Endodermal cell (in vitro differentiated cells): ENCODE measurements around the gene ADCY3. TPM values are rescaled to one million over a fixed set of nuclear protein-coding genes. Genes with fewer than 3 reads are reported as not detected.

Experiments used
- DNase-seq: peaks from one replicate; pipeline ENCODE4 v3.0.0-alpha.2; 2017
- H3K27ac ChIP-seq: 2 replicates; pipeline ENCODE4 v1.5.1; 2013; ENCODE audit warnings: mild to moderate bottlenecking, low read depth, low read length, moderate library complexity
- H3K27me3 ChIP-seq: 2 replicates; pipeline ENCODE4 v1.6.1; 2013; ENCODE audit warnings: mild to moderate bottlenecking, low read length, moderate library complexity; ENCODE audit not compliant: insufficient read depth, control insufficient read depth, poor library complexity, severe bottlenecking
- H3K36me3 ChIP-seq: 2 replicates; pipeline ENCODE4 v1.7.0; 2013; ENCODE audit warnings: mild to moderate bottlenecking, low read length, moderate library complexity; ENCODE audit not compliant: control insufficient read depth, insufficient read depth
- H3K4me1 ChIP-seq: one replicate; pipeline ENCODE4 v1.7.0; 2013; ENCODE audit warnings: low read length; ENCODE audit not compliant: control insufficient read depth, insufficient read depth
- H3K4me3 ChIP-seq: 2 replicates; pipeline ENCODE4 v1.5.1; 2013; ENCODE audit warnings: mild to moderate bottlenecking, low read length, moderate library complexity
- H3K9ac ChIP-seq: 2 replicates; pipeline ENCODE4 v1.6.1; 2013; ENCODE audit warnings: mild to moderate bottlenecking, low read length, moderate library complexity; ENCODE audit not compliant: poor library complexity, severe bottlenecking; ENCODE audit errors: extremely low read depth
- H3K9me3 ChIP-seq: 2 replicates; pipeline ENCODE4 v1.6.1; 2013; ENCODE audit warnings: mild to moderate bottlenecking, low read length, moderate library complexity; ENCODE audit not compliant: control insufficient read depth
- H3K27ac Mint-ChIP-seq: 2 replicates; pipeline ENCODE4 v1.8.0; 2020; ENCODE audit warnings: mixed read lengths
- H3K27me3 Mint-ChIP-seq: 2 replicates; pipeline ENCODE4 v1.8.0; 2021; ENCODE audit warnings: mild to moderate bottlenecking, mixed read lengths; ENCODE audit not compliant: insufficient read depth
- H3K36me3 Mint-ChIP-seq: 2 replicates; pipeline ENCODE4 v1.8.0; 2020; ENCODE audit warnings: low read depth, mixed read lengths
- H3K4me1 Mint-ChIP-seq: 2 replicates; pipeline ENCODE4 v1.8.0; 2020; ENCODE audit warnings: mixed read lengths
- H3K4me3 Mint-ChIP-seq: 2 replicates; pipeline ENCODE4 v1.8.0; 2020; ENCODE audit warnings: mild to moderate bottlenecking, moderate library complexity, mixed read lengths
- H3K9me3 Mint-ChIP-seq: 2 replicates; pipeline ENCODE4 v1.8.0; 2020; ENCODE audit warnings: mild to moderate bottlenecking, mixed read lengths
- WGBS, 2 experiments: methylation state at CpG; one replicate each; pipeline versions ENCODE4 v1.1.5 to v1.1.7; 2013; ENCODE audit warnings: missing lambda C conversion rate in 2 of 2, mixed read lengths in 1 of 2; ENCODE audit not compliant: insufficient coverage in 1 of 2, insufficient read length in 1 of 2; 5-methylcytosine and 5-hydroxymethylcytosine counted together
- total RNA-seq, 2 donors: library from RNA; stranded (reverse); fragmentation: NEBNext Ultra II Directional in 1 of 2; extraction: Animal tissue kit (Norgen Biotek cat#: 25700) in 1 of 2; gene quantifications; 2 replicates in 1 of 2; 3 replicates in 1 of 2; pipeline ENCODE4 v1.2.1, GENCODE V29; 2021
- TF ChIP-seq, protein P1 (sequence below): fragments of 200-600 bp; sonication (generic); conservative IDR thresholded peaks from 2 replicates; pipeline ENCODE4 v1.5.0; 2021; ENCODE audit warnings: antibody characterized with exemption, mild to moderate bottlenecking

Gene ADCY3
- total RNA-seq, 2 donors from 2014 or later: 29.8 to 41.2 TPM

DNA sequence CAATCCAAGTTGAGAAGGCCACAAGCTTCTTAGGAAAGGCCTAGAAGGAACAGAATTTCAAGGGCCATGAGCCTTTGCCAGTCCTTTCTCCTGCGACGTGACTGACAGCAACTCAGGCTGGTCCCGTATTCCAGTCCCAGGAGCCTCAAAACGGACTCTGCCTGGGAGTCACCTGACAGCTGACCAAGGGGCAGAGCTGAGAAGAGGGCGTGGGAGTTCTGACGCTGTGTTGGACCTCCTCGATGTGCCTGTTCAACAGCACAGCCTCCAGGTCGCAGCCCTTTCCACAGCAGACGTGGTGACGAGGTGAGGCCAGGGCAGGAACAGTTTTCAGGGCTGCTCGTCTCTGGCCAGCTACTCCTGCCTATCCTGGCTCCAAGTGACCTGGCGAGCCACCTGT is 89.3 kb downstream of the ADCY3 start:
- Histone ChIP-seq H3K9me3 (peaks cover 6% of the 10 kb centered on the region), H3K9ac (no peak overlapping the region), H3K4me3 (no peak overlapping the region), H3K27ac (no peak overlapping the region), H3K36me3 (peaks cover 4% of the 10 kb centered on the region), H3K27me3 (no peaks in the 10 kb centered on the region), H3K4me1 (no peaks in the 10 kb centered on the region)
- no peak overlapping the region for H3K4me3 Mint-ChIP-seq
- no peak overlapping the region for H3K27ac Mint-ChIP-seq
- H3K36me3 Mint-ChIP-seq: peaks cover 24% of the 10 kb centered on the region
- H3K27me3 Mint-ChIP-seq: no peaks in the 10 kb centered on the region
- TF ChIP-seq, protein P1, sequence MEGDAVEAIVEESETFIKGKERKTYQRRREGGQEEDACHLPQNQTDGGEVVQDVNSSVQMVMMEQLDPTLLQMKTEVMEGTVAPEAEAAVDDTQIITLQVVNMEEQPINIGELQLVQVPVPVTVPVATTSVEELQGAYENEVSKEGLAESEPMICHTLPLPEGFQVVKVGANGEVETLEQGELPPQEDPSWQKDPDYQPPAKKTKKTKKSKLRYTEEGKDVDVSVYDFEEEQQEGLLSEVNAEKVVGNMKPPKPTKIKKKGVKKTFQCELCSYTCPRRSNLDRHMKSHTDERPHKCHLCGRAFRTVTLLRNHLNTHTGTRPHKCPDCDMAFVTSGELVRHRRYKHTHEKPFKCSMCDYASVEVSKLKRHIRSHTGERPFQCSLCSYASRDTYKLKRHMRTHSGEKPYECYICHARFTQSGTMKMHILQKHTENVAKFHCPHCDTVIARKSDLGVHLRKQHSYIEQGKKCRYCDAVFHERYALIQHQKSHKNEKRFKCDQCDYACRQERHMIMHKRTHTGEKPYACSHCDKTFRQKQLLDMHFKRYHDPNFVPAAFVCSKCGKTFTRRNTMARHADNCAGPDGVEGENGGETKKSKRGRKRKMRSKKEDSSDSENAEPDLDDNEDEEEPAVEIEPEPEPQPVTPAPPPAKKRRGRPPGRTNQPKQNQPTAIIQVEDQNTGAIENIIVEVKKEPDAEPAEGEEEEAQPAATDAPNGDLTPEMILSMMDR: no peak
- WGBS, 2 experiments: 95 to 96% methylated on average over 11 to 12 of the region's 12 CpGs
- peaks cover 1% of the 10 kb centered on the region for H3K9me3 Mint-ChIP-seq
- H3K4me1 Mint-ChIP-seq: peaks cover 19% of the 10 kb centered on the region
- no peak for DNase-seq

DNA sequence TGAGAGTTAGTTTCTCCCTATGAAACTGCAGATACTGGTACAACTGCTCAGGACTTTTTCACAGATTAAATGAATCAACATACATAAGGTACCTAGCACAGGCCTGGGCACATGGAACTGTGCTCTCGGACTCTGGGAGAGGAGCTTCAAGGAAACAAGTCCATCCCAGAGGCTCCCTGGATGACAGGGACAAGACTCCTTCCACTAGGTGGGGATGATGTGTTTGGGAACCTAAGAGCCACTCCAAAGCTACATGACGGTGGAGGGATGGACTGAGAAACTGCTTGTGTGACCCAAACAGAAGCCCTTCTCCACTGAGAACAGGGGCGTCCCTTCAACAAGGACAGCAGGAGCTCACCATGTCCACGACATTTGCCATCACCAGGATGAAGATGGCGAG is 89.7 kb downstream of the ADCY3 start:
- Histone ChIP-seq H3K27me3 (no peaks in the 10 kb centered on the region), H3K4me3 (no peak overlapping the region), H3K9ac (no peak overlapping the region), H3K27ac (no peak overlapping the region), H3K9me3 (peaks cover 6% of the 10 kb centered on the region), H3K4me1 (no peaks in the 10 kb centered on the region), H3K36me3 (peaks cover 4% of the 10 kb centered on the region)
- Mint-ChIP-seq H3K4me1 (peaks cover 19% of the 10 kb centered on the region), H3K9me3 (peaks cover 1% of the 10 kb centered on the region), H3K36me3 (peaks cover 27% of the 10 kb centered on the region), H3K27ac (no peak overlapping the region), H3K4me3 (no peak overlapping the region), H3K27me3 (no peaks in the 10 kb centered on the region)
- DNase-seq: no peak
- 88 to 98% methylated on average over 4 to 5 of the region's 5 CpGs for WGBS, 2 experiments
- TF ChIP-seq, protein P1: peak; percentile 65

DNA sequence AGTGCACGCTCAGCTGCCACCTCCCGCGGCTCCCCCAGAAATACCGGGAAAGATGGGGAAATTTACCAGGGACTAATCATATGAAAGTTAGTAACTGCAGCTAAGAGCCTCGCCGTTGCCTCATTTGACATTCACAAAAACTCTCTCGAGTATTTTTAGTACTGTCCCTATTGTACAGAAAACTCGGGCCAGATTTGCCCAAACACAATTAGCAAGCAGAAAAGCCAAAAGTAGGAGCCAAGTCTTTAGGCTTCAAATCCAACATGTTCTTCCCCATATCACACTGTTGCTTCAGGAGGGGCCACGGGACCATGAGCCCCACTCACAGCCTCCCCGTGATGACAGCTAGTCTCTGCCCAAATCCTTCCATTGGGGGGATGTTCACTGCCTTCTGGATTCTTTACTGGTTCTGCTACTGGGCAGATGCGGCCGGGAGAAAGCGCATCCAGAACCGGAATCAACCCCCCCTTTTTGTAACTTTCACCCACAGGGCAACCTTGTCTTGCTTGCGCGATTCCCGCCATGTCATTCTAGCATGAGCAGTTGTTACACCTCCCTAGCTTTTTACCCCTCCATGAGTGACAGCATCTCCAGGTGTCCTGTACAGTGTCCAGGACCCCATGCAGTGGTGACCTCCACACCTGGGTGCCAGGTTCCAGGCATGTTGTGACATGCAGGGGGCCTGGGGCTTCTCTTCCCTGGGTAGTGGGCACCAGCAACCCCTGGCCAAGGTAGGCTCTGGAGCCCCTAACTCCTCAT is 91.6 kb downstream of the ADCY3 start:
- H3K36me3 Mint-ChIP-seq: peaks cover 24% of the 10 kb centered on the region
- no peaks in the 10 kb centered on the region for H3K9me3 Mint-ChIP-seq
- 90% methylated on average over 16 to 17 of the region's 17 CpGs for WGBS, 2 experiments
- peaks cover 17% of the 10 kb centered on the region for H3K4me1 Mint-ChIP-seq
- H3K27ac Mint-ChIP-seq: no peak overlapping the region
- no peak overlapping the region for H3K4me3 Mint-ChIP-seq
- DNase-seq: peak; percentile 31
- Histone ChIP-seq H3K9me3 (peaks cover under 1% of the 10 kb centered on the region), H3K4me1 (no peaks in the 10 kb centered on the region), H3K4me3 (no peak overlapping the region), H3K27me3 (no peaks in the 10 kb centered on the region), H3K36me3 (peaks cover 12% of the 10 kb centered on the region), H3K9ac (no peak overlapping the region), H3K27ac (no peak overlapping the region)
- H3K27me3 Mint-ChIP-seq: no peaks in the 10 kb centered on the region
- TF ChIP-seq, protein P1: no peak
